ENCODE results near the gene ATXN1L.

GRCh38 chr16:71894921-71895678, 49.3 kb downstream of the ATXN1L start, which contains the start of gene IST1:
- TF ChIP-seq EZH2phosphoT487 (IDR thresholded peaks at IDR 0.05; ENCODE audit: insufficient read depth, low read depth), result no peak
- no peak for TF ChIP-seq EZH2 (IDR thresholded peaks at IDR 0.05; ENCODE audit: insufficient read depth, poor library complexity, severe bottlenecking)
